ENCODE measurements around the gene TXNRD3. TPM values are rescaled to one million over a fixed set of nuclear protein-coding genes. Genes with fewer than 3 reads are reported as not detected.

Gene TXNRD3
- total RNA-seq, 1 donor from 2014 or later, result 0.51 TPM

DNA sequence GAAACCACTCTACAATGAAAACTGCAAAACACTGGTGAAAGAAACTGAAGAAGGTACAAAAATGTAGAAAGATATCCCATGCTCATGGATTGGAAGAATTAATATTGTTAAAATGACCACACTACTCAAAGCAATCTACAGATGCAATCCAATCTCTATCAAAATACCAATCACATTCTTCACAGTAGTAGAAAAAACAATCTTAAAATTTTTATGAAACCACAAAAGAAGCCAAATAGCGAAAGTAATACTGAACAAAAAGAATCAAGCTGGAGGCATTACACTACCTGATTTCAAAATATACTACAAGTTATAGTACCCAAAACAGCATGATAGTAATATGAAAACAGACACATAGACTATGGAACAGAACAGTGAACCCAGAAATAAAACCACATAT is 36.9 kb downstream of the TXNRD3 start:
- H3K36me3 Mint-ChIP-seq (ENCODE audit: low read depth), result no peaks in the 10 kb centered on the region
- intact Hi-C loops (cut with micrococcal nuclease), result no loop called here
- no peak for ATAC-seq (ENCODE audit: low read depth)

GRCh38 chr3:126617571-126617970 is 37.4 kb downstream of the TXNRD3 start:
- Mint-ChIP-seq H3K36me3 (ENCODE audit: low read depth) (no peaks in the 10 kb centered on the region), H3K4me1 (no peaks in the 10 kb centered on the region), H3K9me3 (no peaks in the 10 kb centered on the region), H3K4me3 (no peak overlapping the region), H3K27me3 (peaks cover 2% of the 10 kb centered on the region), H3K27ac (no peak overlapping the region)
- ChIA-PET POLR2A (no interaction called here), CTCF (no interaction called here)
- no peak for ATAC-seq (ENCODE audit: low read depth)
- intact Hi-C loops (cut with micrococcal nuclease), result no loop called here
- TF ChIP-seq, protein P1, sequence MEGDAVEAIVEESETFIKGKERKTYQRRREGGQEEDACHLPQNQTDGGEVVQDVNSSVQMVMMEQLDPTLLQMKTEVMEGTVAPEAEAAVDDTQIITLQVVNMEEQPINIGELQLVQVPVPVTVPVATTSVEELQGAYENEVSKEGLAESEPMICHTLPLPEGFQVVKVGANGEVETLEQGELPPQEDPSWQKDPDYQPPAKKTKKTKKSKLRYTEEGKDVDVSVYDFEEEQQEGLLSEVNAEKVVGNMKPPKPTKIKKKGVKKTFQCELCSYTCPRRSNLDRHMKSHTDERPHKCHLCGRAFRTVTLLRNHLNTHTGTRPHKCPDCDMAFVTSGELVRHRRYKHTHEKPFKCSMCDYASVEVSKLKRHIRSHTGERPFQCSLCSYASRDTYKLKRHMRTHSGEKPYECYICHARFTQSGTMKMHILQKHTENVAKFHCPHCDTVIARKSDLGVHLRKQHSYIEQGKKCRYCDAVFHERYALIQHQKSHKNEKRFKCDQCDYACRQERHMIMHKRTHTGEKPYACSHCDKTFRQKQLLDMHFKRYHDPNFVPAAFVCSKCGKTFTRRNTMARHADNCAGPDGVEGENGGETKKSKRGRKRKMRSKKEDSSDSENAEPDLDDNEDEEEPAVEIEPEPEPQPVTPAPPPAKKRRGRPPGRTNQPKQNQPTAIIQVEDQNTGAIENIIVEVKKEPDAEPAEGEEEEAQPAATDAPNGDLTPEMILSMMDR (IDR thresholded peaks at IDR 0.05), result no peak
- DNase-seq, result no peak

More for the DNA sequence above, 36.9 kb downstream of the TXNRD3 start:
- Mint-ChIP-seq H3K27me3 (peaks cover 2% of the 10 kb centered on the region), H3K4me3 (no peak overlapping the region), H3K9me3 (no peaks in the 10 kb centered on the region), H3K27ac (no peak overlapping the region), H3K4me1 (no peaks in the 10 kb centered on the region)
- ChIA-PET CTCF (no interaction called here), POLR2A (no interaction called here)
- DNase-seq, result no peak
- TF ChIP-seq, protein P1 (IDR thresholded peaks at IDR 0.05), result no peak

DNA sequence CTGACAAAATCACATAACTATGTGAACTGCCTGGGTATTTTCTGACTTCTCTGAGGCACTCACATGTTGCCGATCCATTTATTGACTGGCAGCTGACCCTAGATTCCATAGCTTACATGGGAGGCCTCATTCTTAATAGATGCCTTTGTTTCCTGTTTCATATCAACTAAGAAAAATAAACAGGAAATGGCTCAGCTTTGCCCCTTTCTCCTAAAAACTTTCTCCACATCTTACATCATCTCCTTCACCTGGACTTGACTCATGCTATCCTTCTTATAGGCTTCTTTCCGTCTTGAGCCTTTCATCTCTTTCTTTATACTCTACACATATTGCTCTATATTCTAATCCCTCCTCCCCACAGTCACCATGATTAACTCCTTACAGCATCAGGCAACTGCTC is 38.0 kb downstream of the TXNRD3 start:
- no peak for DNase-seq
- ChIA-PET CTCF (no interaction called here), POLR2A (no interaction called here)
- Mint-ChIP-seq H3K4me1 (no peaks in the 10 kb centered on the region), H3K27ac (no peak overlapping the region), H3K9me3 (no peaks in the 10 kb centered on the region), H3K4me3 (no peak overlapping the region), H3K36me3 (ENCODE audit: low read depth) (no peaks in the 10 kb centered on the region), H3K27me3 (peaks cover 2% of the 10 kb centered on the region)
- TF ChIP-seq, protein P1 (IDR thresholded peaks at IDR 0.05), result no peak
- intact Hi-C loops (cut with micrococcal nuclease), result no loop called here
- no peak for ATAC-seq (ENCODE audit: low read depth)

DNA sequence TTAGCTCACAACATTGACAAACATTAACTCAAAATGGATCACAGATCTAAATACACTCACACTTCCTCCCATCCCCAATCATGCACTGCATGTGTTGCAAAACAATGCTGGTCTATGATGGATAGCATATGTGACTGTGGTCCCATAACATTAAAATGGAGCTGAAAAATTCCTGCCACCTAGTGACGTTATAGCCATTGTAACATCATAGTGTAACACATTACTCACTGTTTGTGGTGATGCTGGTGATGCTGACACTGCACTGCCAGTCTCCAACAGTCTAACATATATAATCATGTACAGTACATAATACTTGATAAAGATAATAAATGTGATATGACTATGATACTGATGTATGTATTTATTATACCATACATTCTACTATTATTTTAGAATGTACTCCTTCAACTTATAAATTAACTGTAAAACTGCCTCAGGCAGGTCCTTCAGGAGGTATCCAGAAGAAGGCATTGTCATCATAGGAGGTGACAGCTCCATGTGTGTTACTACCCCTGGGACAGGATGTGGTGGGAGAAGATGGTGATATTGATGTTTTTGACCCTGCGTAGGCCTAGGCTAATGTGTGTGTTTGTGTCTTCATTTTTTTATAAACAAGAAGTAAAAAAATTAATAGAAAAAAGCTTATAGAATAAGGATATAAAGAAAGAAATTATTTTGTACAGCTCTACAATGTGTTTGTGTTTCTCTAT is 41.3 kb downstream of the TXNRD3 start:
- ChIA-PET POLR2A (no interaction called here), CTCF (no interaction called here)
- H3K36me3 Mint-ChIP-seq (ENCODE audit: low read depth), result no peaks in the 10 kb centered on the region
- intact Hi-C loops (cut with micrococcal nuclease), result no loop called here
- H3K4me3 Mint-ChIP-seq, result no peak overlapping the region
- DNase-seq, result no peak
- TF ChIP-seq, protein P1 (IDR thresholded peaks at IDR 0.05), result no peak
- no peak overlapping the region for H3K27ac Mint-ChIP-seq
- no peaks in the 10 kb centered on the region for H3K9me3 Mint-ChIP-seq
- H3K27me3 Mint-ChIP-seq, result peaks cover 2% of the 10 kb centered on the region
- H3K4me1 Mint-ChIP-seq, result no peaks in the 10 kb centered on the region
- ATAC-seq (ENCODE audit: low read depth), result no peak

DNA sequence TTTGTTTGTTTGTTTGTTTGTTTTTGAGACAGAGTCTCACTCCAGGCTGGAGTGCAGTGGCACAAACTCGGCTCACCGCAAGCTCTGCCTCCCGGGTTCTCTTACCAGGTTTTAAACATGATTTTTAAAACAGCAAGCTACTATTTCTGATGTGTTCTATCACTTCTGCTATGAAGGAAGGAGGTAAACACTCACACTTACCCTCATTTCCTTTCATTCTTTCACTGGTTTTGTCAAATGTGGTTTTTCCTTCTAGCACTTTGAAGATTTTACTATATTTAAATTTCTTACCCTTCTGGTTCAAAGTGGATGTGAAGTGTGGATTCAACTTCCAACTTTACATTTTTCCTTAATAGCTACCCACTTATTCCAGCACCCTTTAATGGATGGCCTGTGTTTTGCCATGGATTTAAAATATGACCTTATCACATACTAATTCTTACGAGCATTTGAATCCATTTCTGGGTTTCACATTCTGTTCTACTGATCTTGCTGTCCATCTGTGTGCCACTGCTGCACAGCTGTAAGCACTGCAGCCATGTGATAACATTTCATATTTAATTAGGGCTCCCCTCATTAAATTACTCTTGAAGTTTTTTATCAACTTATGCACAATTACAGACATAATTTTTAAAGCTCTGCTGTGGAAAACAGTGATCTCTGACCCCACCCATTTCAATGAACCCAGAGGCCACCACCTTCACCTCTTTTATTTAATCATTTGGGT is 42.3 kb downstream of the TXNRD3 start:
- Mint-ChIP-seq H3K27me3 (peaks cover 2% of the 10 kb centered on the region), H3K4me3 (no peak overlapping the region), H3K4me1 (no peaks in the 10 kb centered on the region), H3K9me3 (no peaks in the 10 kb centered on the region), H3K27ac (no peak overlapping the region), H3K36me3 (ENCODE audit: low read depth) (no peaks in the 10 kb centered on the region)
- intact Hi-C loops (cut with micrococcal nuclease), result no loop called here
- ATAC-seq (ENCODE audit: low read depth) (no peak), DNase-seq (no peak)
- ChIA-PET POLR2A (no interaction called here), CTCF (interaction anchor here (1.1 kb wide), 1 partner anchor 90 kb away, joined by 3 read pairs; no protein-coding TSS in a partner anchor)
- TF ChIP-seq, protein P1 (IDR thresholded peaks at IDR 0.05), result no peak

Measured in activated B cell treated with CpG ODN at 0.5 μM for 24 hours (primary cell).